Neural cell (in vitro differentiated cells): Measurements from ENCODE around the gene PXDN.

Experiments
- CTCF ChIP-seq: fragments of 450-650 bp; IDR thresholded peaks from 2 replicates; pipeline ENCODE4 v1.5.1; 2014; ENCODE audit warnings: antibody characterized with exemption, mild to moderate bottlenecking, moderate library complexity; ENCODE audit not compliant: poor library complexity, severe bottlenecking
- EP300 ChIP-seq: fragments of 450-650 bp; conservative IDR thresholded peaks from 2 replicates; pipeline ENCODE4 v1.6.1; 2014; ENCODE audit warnings: antibody characterized with exemption, mild to moderate bottlenecking, moderate library complexity; ENCODE audit not compliant: poor library complexity, severe bottlenecking
- POLR2AphosphoS5 ChIP-seq: IDR thresholded peaks from 2 replicates; pipeline ENCODE4 v1.6.1; 2012
- REST ChIP-seq: IDR thresholded peaks from 2 replicates; pipeline ENCODE4 v1.6.1; 2012; ENCODE audit warnings: borderline replicate concordance
- TAF1 ChIP-seq: IDR thresholded peaks from 2 replicates; pipeline ENCODE4 v1.6.1; 2012; ENCODE audit warnings: low read depth

GRCh38 chr2:1665761-1666505, 78.4 kb downstream of the PXDN start:
- TF ChIP-seq EP300, result no peak
- TF ChIP-seq POLR2AphosphoS5, result no peak
- no peak for TF ChIP-seq CTCF
- no peak for TF ChIP-seq TAF1
- TF ChIP-seq REST, result no peak
